GM20000 (cell line): ENCODE measurements around the gene ZNF652.

Source experiments
- DNase-seq: peaks from one replicate; pipeline ENCODE4 v3.0.0; 2012; ENCODE audit warnings: low spot score
- CTCF ChIP-seq: IDR thresholded peaks from 2 replicates; pipeline ENCODE4 v1.5.1; 2012; ENCODE audit warnings: mild to moderate bottlenecking, control low read depth; ENCODE audit errors: extremely low read depth, missing control alignments

ZNF652 gene

GRCh38 chr17:49260011-49260816 is 101.8 kb downstream of the ZNF652 start:
- DNase-seq = peak; percentile 80
- TF ChIP-seq CTCF = no peak

GRCh38 chr17:49259663-49260010 is 102.4 kb downstream of the ZNF652 start:
- DNase-seq = no peak
- TF ChIP-seq CTCF = no peak

- DNase-seq = no peak
- TF ChIP-seq CTCF = no peak
Measured at GRCh38 chr17:49258394-49258793, 103.7 kb downstream of the ZNF652 start.

- no peak for TF ChIP-seq CTCF
- DNase-seq = no peak
Measured at GRCh38 chr17:49255125-49255524, 106.9 kb downstream of the ZNF652 start.

GRCh38 chr17:49254066-49254465 is 108.0 kb downstream of the ZNF652 start:
- no peak for TF ChIP-seq CTCF
- DNase-seq = no peak

GRCh38 chr17:49252148-49252695 is 109.8 kb downstream of the ZNF652 start:
- DNase-seq = no peak
- TF ChIP-seq CTCF = no peak

- TF ChIP-seq CTCF = no peak
Measured at GRCh38 chr17:49249890-49250522, 112.0 kb downstream of the ZNF652 start.

More at GRCh38 chr17:49249890-49250522, 112.0 kb downstream of the ZNF652 start:
- DNase-seq = no peak
